B cell (primary cell): ENCODE data around the gene PLPP3. TPM values are rescaled to one million over a fixed set of nuclear protein-coding genes. Genes with fewer than 3 reads are reported as not detected.

Source experiments
- ATAC-seq: fragments of 200-7000 bp; cut with Tn5 transposase; one replicate; pipeline ENCODE4 v1.10.0; 2021; ENCODE audit warnings: low read depth, mild to moderate bottlenecking, moderate number of reproducible peaks, moderate library complexity
- CTCF ChIA-PET: fragments of 350-600 bp; sonication (Branson Sonifier 250); formaldehyde crosslinking; loops from one replicate; lab custom pipeline; 2021; ENCODE audit warnings: antibody characterized with exemption, inconsistent platforms; lab: Charles Lee
- POLR2A ChIA-PET: fragments of 350-600 bp; sonication (Branson Sonifier 250); formaldehyde crosslinking; loops from one replicate; lab custom pipeline; 2021; ENCODE audit warnings: antibody characterized with exemption; lab: Charles Lee
- DNase-seq: peaks from one replicate; pipeline ENCODE4 v3.0.0; 2013
- H2AFZ ChIP-seq: 2 replicates; pipeline ENCODE4 v1.6.1; 2012; ENCODE audit warnings: mild to moderate bottlenecking, low read depth, low read length; ENCODE audit not compliant: insufficient read depth, poor library complexity, severe bottlenecking
- H3K27ac ChIP-seq, 2 donors: 1 replicate in 1 of 2; 2 replicates in 1 of 2; pipeline ENCODE4 v1.5.1; 2012 to 2013; ENCODE audit warnings: low read length in 2 of 2, mild to moderate bottlenecking in 2 of 2, moderate library complexity in 1 of 2
- H3K27me3 ChIP-seq, 4 experiments: fragments of 200-600 bp in 1 of 4; sonication (generic) in 1 of 4; replicated peaks in 1 of 4; 1 replicate in 2 of 4; 2 replicates in 2 of 4; pipeline versions ENCODE4 v1.6.1 to v1.7.0; 2013 to 2016; ENCODE audit warnings: low read length in 3 of 4, mild to moderate bottlenecking in 2 of 4, mixed read lengths in 1 of 4, moderate library complexity in 1 of 4; ENCODE audit not compliant: insufficient read depth in 4 of 4, control insufficient read depth in 3 of 4; ENCODE audit errors: control extremely low read depth in 1 of 4
- H3K36me3 ChIP-seq, 2 experiments: replicated peaks in 1 of 2; 1 replicate in 1 of 2; 2 replicates in 1 of 2; pipeline versions ENCODE4 v1.6.1 to v1.7.1; 2013; ENCODE audit warnings: low read length in 1 of 2; ENCODE audit not compliant: insufficient read depth in 2 of 2, control insufficient read depth in 1 of 2; ENCODE audit errors: control extremely low read depth in 1 of 2, extremely low read depth in 1 of 2
- H3K4me1 ChIP-seq, 2 donors: fragments of 200-600 bp in 1 of 2; sonication (generic) in 1 of 2; 1 replicate in 1 of 2; 2 replicates in 1 of 2; pipeline versions ENCODE4 v1.5.1 to v1.6.1; 2013 to 2017; ENCODE audit warnings: low read length in 2 of 2; ENCODE audit not compliant: control insufficient read depth in 2 of 2, insufficient read depth in 2 of 2
- H3K4me2 ChIP-seq: replicated peaks from 2 replicates; pipeline ENCODE3; 2012; ENCODE audit warnings: mild to moderate bottlenecking, low read depth, low read length; ENCODE audit not compliant: poor library complexity, severe bottlenecking
- H3K4me3 ChIP-seq, 5 experiments: fragments of 200-600 bp in 1 of 5; sonication (generic) in 1 of 5; 1 replicate in 3 of 5; 2 replicates in 2 of 5; pipeline versions ENCODE4 v1.5.1 to v1.7.0; 2011 to 2016; ENCODE audit warnings: low read length in 4 of 5, mild to moderate bottlenecking in 4 of 5, low read depth in 2 of 5, control low read depth in 1 of 5, moderate library complexity in 1 of 5; ENCODE audit not compliant: insufficient read depth in 1 of 5; ENCODE audit errors: control extremely low read depth in 1 of 5, extremely low read depth in 1 of 5
- H3K79me2 ChIP-seq: fragments of 200-600 bp; sonication (generic); one replicate; pipeline ENCODE4 v1.6.0; 2016; ENCODE audit warnings: low read length; ENCODE audit not compliant: control insufficient read depth, insufficient read depth
- H3K9ac ChIP-seq: fragments of 200-600 bp; sonication (generic); 2 replicates; pipeline ENCODE4 v1.6.1; 2017; ENCODE audit warnings: mild to moderate bottlenecking, low read length, moderate library complexity
- H3K9me3 ChIP-seq, 3 donors: one replicate each; pipeline versions ENCODE4 v1.6.1 to v1.7.1; 2013; ENCODE audit warnings: low read length in 2 of 3; ENCODE audit not compliant: control insufficient read depth in 2 of 3, insufficient read depth in 1 of 3; ENCODE audit errors: control extremely low read depth in 1 of 3
- H4K20me1 ChIP-seq: 2 replicates; pipeline ENCODE4 v1.6.0; 2012; ENCODE audit warnings: mild to moderate bottlenecking, low read length; ENCODE audit not compliant: insufficient read depth, control insufficient read depth, poor library complexity, severe bottlenecking
- H3K27ac Mint-ChIP-seq: one replicate; pipeline ENCODE4 v1.8.0; 2021; ENCODE audit warnings: mixed read lengths
- H3K27me3 Mint-ChIP-seq: one replicate; pipeline ENCODE4 v1.8.0; 2021; ENCODE audit warnings: mixed read lengths
- H3K4me1 Mint-ChIP-seq: one replicate; pipeline ENCODE4 v1.8.0; 2021; ENCODE audit warnings: mixed read lengths
- H3K4me3 Mint-ChIP-seq: one replicate; pipeline ENCODE4 v1.8.0; 2021; ENCODE audit warnings: mixed read lengths
- H3K9me3 Mint-ChIP-seq: one replicate; pipeline ENCODE4 v1.8.0; 2022; ENCODE audit warnings: mixed read lengths; ENCODE audit not compliant: insufficient read depth
- EZH2 ChIP-seq: IDR thresholded peaks from 2 replicates; pipeline ENCODE4 v1.6.1; 2012; ENCODE audit warnings: borderline replicate concordance, low read depth, mild to moderate bottlenecking, moderate library complexity, low read length; ENCODE audit not compliant: insufficient read depth, poor library complexity, severe bottlenecking
- WGBS: methylation state at CpG from one replicate; pipeline ENCODE4 v1.1.5; 2013; ENCODE audit warnings: missing lambda C conversion rate; ENCODE audit not compliant: insufficient coverage; 5-methylcytosine and 5-hydroxymethylcytosine counted together
- intact Hi-C: fragments of 100-400 bp; cut with micrococcal nuclease; formaldehyde crosslinking; loops from one replicate; pipeline ENCODE4 v1.10.0; 2022
- polyA plus RNA-seq: library from polyadenylated mRNA; depleted of rRNA; stranded (reverse); fragments of >200 nt; gene quantifications from 2 replicates; pipeline ENCODE4 v1.2.3, GENCODE V29; 2012
- total RNA-seq, 2 donors: library from RNA; stranded (reverse); fragments of 120-200 nt in 1 of 2; gene quantifications; 1 replicate in 1 of 2; 2 replicates in 1 of 2; pipeline versions ENCODE4 v1.2.3 to v1.2.4, GENCODE V29; 2013 to 2022
- TF ChIP-seq, protein P1 (sequence below): fragments of 200-600 bp; IDR thresholded peaks from one replicate; pipeline ENCODE4 v1.8.0; 2022; ENCODE audit warnings: antibody characterized with exemption, mild to moderate bottlenecking

The PLPP3 gene
- total and polyA plus RNA-seq, 2 donors (not counting 1 experiment from before 2014, with no cell fraction given), result 1.8 to 2.9 TPM

DNA sequence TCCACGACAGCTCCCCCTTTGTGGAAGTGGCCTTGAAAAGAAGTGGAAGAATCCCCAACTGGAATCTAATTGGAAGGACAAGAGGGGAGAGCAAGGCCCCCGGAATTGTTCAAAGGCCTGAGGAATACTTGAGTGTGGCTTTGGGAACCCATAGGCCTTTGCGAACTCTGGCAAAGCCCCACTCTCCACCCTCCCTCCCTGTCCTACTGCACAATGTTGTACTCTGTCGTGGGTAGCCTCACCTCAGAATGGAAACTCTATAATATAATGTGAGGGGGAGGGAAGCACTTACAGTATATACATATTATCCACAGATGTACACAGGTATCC lies 28.5 kb downstream of the PLPP3 start:
- WGBS, result 88% methylated on average over 1 of the region's 4 CpGs
- no peak overlapping the region for H3K27ac Mint-ChIP-seq
- no peak overlapping the region for H3K4me3 Mint-ChIP-seq
- TF ChIP-seq, protein P1, sequence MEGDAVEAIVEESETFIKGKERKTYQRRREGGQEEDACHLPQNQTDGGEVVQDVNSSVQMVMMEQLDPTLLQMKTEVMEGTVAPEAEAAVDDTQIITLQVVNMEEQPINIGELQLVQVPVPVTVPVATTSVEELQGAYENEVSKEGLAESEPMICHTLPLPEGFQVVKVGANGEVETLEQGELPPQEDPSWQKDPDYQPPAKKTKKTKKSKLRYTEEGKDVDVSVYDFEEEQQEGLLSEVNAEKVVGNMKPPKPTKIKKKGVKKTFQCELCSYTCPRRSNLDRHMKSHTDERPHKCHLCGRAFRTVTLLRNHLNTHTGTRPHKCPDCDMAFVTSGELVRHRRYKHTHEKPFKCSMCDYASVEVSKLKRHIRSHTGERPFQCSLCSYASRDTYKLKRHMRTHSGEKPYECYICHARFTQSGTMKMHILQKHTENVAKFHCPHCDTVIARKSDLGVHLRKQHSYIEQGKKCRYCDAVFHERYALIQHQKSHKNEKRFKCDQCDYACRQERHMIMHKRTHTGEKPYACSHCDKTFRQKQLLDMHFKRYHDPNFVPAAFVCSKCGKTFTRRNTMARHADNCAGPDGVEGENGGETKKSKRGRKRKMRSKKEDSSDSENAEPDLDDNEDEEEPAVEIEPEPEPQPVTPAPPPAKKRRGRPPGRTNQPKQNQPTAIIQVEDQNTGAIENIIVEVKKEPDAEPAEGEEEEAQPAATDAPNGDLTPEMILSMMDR, result no peak
- TF ChIP-seq EZH2, result no peak
- no peak for DNase-seq
- intact Hi-C loops, result no loop called here
- no peaks in the 10 kb centered on the region for H3K9me3 Mint-ChIP-seq
- no peaks in the 10 kb centered on the region for H3K9me3 ChIP-seq
- H3K36me3 ChIP-seq, result no peaks in the 10 kb centered on the region
- H3K27me3 Mint-ChIP-seq, result no peaks in the 10 kb centered on the region
- H3K4me1 Mint-ChIP-seq, result peaks cover 5% of the 10 kb centered on the region
- H4K20me1 ChIP-seq, result no peaks in the 10 kb centered on the region
- ChIA-PET POLR2A (no interaction called here), CTCF (no interaction called here)
- no peak overlapping the region for H3K9ac ChIP-seq
- H3K27ac ChIP-seq, result no peak overlapping the region
- H3K79me2 ChIP-seq, result peaks cover 6% of the 10 kb centered on the region
- H2AFZ ChIP-seq, result no peak overlapping the region
- H3K4me2 ChIP-seq, result no peak overlapping the region
- H3K27me3 ChIP-seq, result no peaks in the 10 kb centered on the region
- no peak overlapping the region for H3K4me3 ChIP-seq
- peaks cover 2 to 3% of the 10 kb centered on the region in 2 donors for H3K4me1 ChIP-seq
- no peak for ATAC-seq

DNA sequence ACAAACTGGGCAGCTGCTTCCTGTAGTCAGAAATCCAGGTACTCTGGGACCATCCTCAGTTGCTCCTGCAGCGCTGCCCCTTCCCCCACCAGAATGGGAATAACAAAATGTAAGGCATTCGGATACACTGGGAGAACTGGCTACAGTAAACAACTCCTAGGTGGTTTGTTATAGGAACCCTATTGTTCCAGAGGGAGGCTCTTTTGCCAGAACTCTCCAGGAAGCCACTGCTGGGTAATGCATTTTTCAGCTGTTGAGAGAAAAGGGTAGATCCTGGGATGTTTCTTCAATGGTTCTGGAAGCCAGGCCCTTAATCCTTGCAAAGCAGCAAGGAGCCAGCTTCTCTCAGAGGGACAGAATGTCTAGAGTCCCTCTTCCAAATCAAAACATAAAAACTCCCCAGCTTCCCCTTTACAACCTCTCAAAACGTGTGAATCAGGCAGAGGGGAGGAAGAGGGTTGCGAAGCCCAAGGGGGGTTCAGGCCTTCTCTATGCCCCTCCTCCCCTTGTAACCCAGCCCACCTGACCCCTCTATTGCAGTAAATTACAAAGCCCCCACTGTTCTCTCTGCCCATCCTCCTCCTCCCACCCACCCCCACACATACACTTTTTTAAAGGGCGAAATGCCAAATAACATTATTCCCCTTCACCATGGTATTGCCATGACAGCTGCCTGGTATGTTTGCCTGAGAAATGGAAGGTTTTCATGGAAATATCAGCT lies 29.1 kb downstream of the PLPP3 start:
- ATAC-seq (no peak), DNase-seq (no peak)
- no peak overlapping the region for H3K4me3 ChIP-seq
- no peaks in the 10 kb centered on the region for H3K27me3 ChIP-seq
- H3K9me3 ChIP-seq, result no peaks in the 10 kb centered on the region
- CTCF ChIA-PET, result no interaction called here
- POLR2A ChIA-PET, result no interaction called here
- no peak for TF ChIP-seq EZH2
- TF ChIP-seq, protein P1, result no peak
- H3K9ac ChIP-seq, result no peak overlapping the region
- H2AFZ ChIP-seq, result no peak overlapping the region
- H3K9me3 Mint-ChIP-seq, result no peaks in the 10 kb centered on the region
- H3K27ac ChIP-seq, result no peak overlapping the region
- H4K20me1 ChIP-seq, result no peaks in the 10 kb centered on the region
- no CpG with 5 or more reads among the region's 5 CpGs for WGBS
- no peak overlapping the region for H3K4me2 ChIP-seq
- H3K79me2 ChIP-seq, result peaks cover 6% of the 10 kb centered on the region
- no peak overlapping the region for H3K4me3 Mint-ChIP-seq
- no peaks in the 10 kb centered on the region for H3K36me3 ChIP-seq
- peaks cover 3% of the 10 kb centered on the region for H3K4me1 Mint-ChIP-seq
- H3K27me3 Mint-ChIP-seq, result no peaks in the 10 kb centered on the region
- H3K4me1 ChIP-seq, result no peaks in the 10 kb centered on the region
- no peak overlapping the region for H3K27ac Mint-ChIP-seq
- intact Hi-C loops, result no loop called here
